HUES48 (cell line): ENCODE results near the gene ATP5PO.

ENCODE experiments used
- H3K27ac ChIP-seq: one replicate; pipeline ENCODE4 v1.7.0; 2013; ENCODE audit warnings: low read depth, low read length, inconsistent platforms
- H3K27me3 ChIP-seq: 2 replicates; pipeline ENCODE4 v1.6.1; 2013; ENCODE audit warnings: mild to moderate bottlenecking, low read length; ENCODE audit not compliant: control insufficient read depth, insufficient read depth
- H3K36me3 ChIP-seq: 2 replicates; pipeline ENCODE4 v1.6.1; 2013; ENCODE audit warnings: low read length; ENCODE audit not compliant: control insufficient read depth, insufficient read depth
- H3K4me1 ChIP-seq: 2 replicates; pipeline ENCODE4 v1.6.1; 2013; ENCODE audit warnings: mild to moderate bottlenecking, low read length; ENCODE audit not compliant: control insufficient read depth, insufficient read depth
- H3K4me3 ChIP-seq: 2 replicates; pipeline ENCODE4 v1.5.1; 2013; ENCODE audit warnings: mild to moderate bottlenecking, low read depth, low read length
- H3K9ac ChIP-seq: 2 replicates; pipeline ENCODE4 v1.6.1; 2013; ENCODE audit warnings: mild to moderate bottlenecking, low read depth, low read length, moderate library complexity
- H3K9me3 ChIP-seq: 2 replicates; pipeline ENCODE4 v1.6.1; 2013; ENCODE audit warnings: low read length; ENCODE audit not compliant: control insufficient read depth, insufficient read depth

ATP5PO gene

GRCh38 chr21:33924766-33925100, 9.1 kb upstream of the ATP5PO start:
- Histone ChIP-seq H3K27me3 (peaks cover 5% of the 10 kb centered on the region), H3K9ac (no peak overlapping the region), H3K36me3 (no peaks in the 10 kb centered on the region), H3K4me3 (no peak overlapping the region), H3K9me3 (no peaks in the 10 kb centered on the region), H3K27ac (no peak overlapping the region), H3K4me1 (no peaks in the 10 kb centered on the region)

- Histone ChIP-seq H3K9ac (no peak overlapping the region), H3K27ac (no peak overlapping the region)
Observed at GRCh38 chr21:33924079-33924765, 8.6 kb upstream of the ATP5PO start.

GRCh38 chr21:33917421-33917820, 1.8 kb upstream of the ATP5PO start:
- no peak overlapping the region for H3K4me3 ChIP-seq
- peaks cover 11% of the 10 kb centered on the region; the same call in 1 of the 2 replicates for H3K4me1 ChIP-seq
- H3K9ac ChIP-seq, result no peak overlapping the region
- no peaks in the 10 kb centered on the region for H3K9me3 ChIP-seq
- H3K27me3 ChIP-seq, result no peaks in the 10 kb centered on the region
- no peak overlapping the region for H3K27ac ChIP-seq
- H3K36me3 ChIP-seq, result peaks cover 20% of the 10 kb centered on the region

More at GRCh38 chr21:33924079-33924765, 8.6 kb upstream of the ATP5PO start:
- H3K4me1 ChIP-seq, result no peaks in the 10 kb centered on the region
- no peak overlapping the region for H3K4me3 ChIP-seq
- H3K27me3 ChIP-seq, result peaks cover 5% of the 10 kb centered on the region
- H3K36me3 ChIP-seq, result no peaks in the 10 kb centered on the region
- no peaks in the 10 kb centered on the region for H3K9me3 ChIP-seq

- no peak overlapping the region for H3K27ac ChIP-seq
Observed at GRCh38 chr21:33916200-33916567, 580 bp upstream of the ATP5PO start.

GRCh38 chr21:33914188-33914587, 1.4 kb downstream of the ATP5PO start:
- Histone ChIP-seq H3K9me3 (no peaks in the 10 kb centered on the region), H3K9ac (no peak overlapping the region), H3K27ac (no peak overlapping the region), H3K27me3 (no peaks in the 10 kb centered on the region), H3K4me1 (peaks cover 11% of the 10 kb centered on the region; the same call in 1 of the 2 replicates), H3K4me3 (peak overlapping the region; percentile 89), H3K36me3 (peaks cover 52% of the 10 kb centered on the region)

More at GRCh38 chr21:33916200-33916567, 580 bp upstream of the ATP5PO start:
- Histone ChIP-seq H3K4me3 (peak overlapping the region; percentile 89), H3K4me1 (peaks cover 11% of the 10 kb centered on the region; the same call in 1 of the 2 replicates), H3K27me3 (no peaks in the 10 kb centered on the region), H3K9ac (no peak overlapping the region), H3K9me3 (no peaks in the 10 kb centered on the region), H3K36me3 (peaks cover 32% of the 10 kb centered on the region)

GRCh38 chr21:33909756-33910155, 5.8 kb downstream of the ATP5PO start:
- Histone ChIP-seq H3K27me3 (no peaks in the 10 kb centered on the region), H3K27ac (no peak overlapping the region), H3K4me3 (no peak overlapping the region), H3K36me3 (peaks cover 95% of the 10 kb centered on the region), H3K9me3 (no peaks in the 10 kb centered on the region), H3K4me1 (peaks cover 5% of the 10 kb centered on the region; the same call in 1 of the 2 replicates), H3K9ac (no peak overlapping the region)

- Histone ChIP-seq H3K27ac (no peak overlapping the region), H3K27me3 (no peaks in the 10 kb centered on the region), H3K9ac (no peak overlapping the region), H3K4me1 (no peaks in the 10 kb centered on the region), H3K4me3 (no peak overlapping the region), H3K9me3 (no peaks in the 10 kb centered on the region), H3K36me3 (peaks cover 99% of the 10 kb centered on the region)
Observed at GRCh38 chr21:33908760-33909159, 6.8 kb downstream of the ATP5PO start.

GRCh38 chr21:33904041-33904440, 11.6 kb downstream of the ATP5PO start:
- Histone ChIP-seq H3K27me3 (no peaks in the 10 kb centered on the region), H3K4me3 (no peak overlapping the region), H3K9ac (no peak overlapping the region), H3K4me1 (no peaks in the 10 kb centered on the region), H3K36me3 (peaks cover 76% of the 10 kb centered on the region), H3K9me3 (no peaks in the 10 kb centered on the region), H3K27ac (no peak overlapping the region)

GRCh38 chr21:33902349-33902748, 13.3 kb downstream of the ATP5PO start:
- no peaks in the 10 kb centered on the region for H3K27me3 ChIP-seq
- no peaks in the 10 kb centered on the region for H3K4me1 ChIP-seq
- peak overlapping the region; percentile 39 for H3K27ac ChIP-seq
- no peak overlapping the region for H3K9ac ChIP-seq
- H3K4me3 ChIP-seq, result no peak overlapping the region
- H3K36me3 ChIP-seq, result peaks cover 59% of the 10 kb centered on the region
- no peaks in the 10 kb centered on the region for H3K9me3 ChIP-seq

GRCh38 chr21:33901412-33902288, 14.0 kb downstream of the ATP5PO start:
- H3K9me3 ChIP-seq, result no peaks in the 10 kb centered on the region
- H3K9ac ChIP-seq, result no peak overlapping the region
- H3K27me3 ChIP-seq, result no peaks in the 10 kb centered on the region
- peaks cover 52% of the 10 kb centered on the region for H3K36me3 ChIP-seq
- H3K4me3 ChIP-seq, result no peak overlapping the region
- H3K27ac ChIP-seq, result peak overlapping the region; percentile 39
- H3K4me1 ChIP-seq, result no peaks in the 10 kb centered on the region

- H3K27ac ChIP-seq, result no peak overlapping the region
- H3K36me3 ChIP-seq, result peaks cover 29% of the 10 kb centered on the region
- H3K9me3 ChIP-seq, result no peaks in the 10 kb centered on the region
- peaks cover 9% of the 10 kb centered on the region for H3K4me1 ChIP-seq
- no peaks in the 10 kb centered on the region for H3K27me3 ChIP-seq
- H3K4me3 ChIP-seq, result no peak overlapping the region
- H3K9ac ChIP-seq, result no peak overlapping the region
Observed at GRCh38 chr21:33899199-33899598, 16.4 kb downstream of the ATP5PO start.
